H9 (cell line): ENCODE measurements around the gene ASIC4. TPM values are rescaled to one million over a fixed set of nuclear protein-coding genes. Genes with fewer than 3 reads are reported as not detected.

ENCODE experiments used
- DNase-seq: peaks from one replicate; pipeline ENCODE4 v3.0.0-alpha.2; 2017
- H2AFZ ChIP-seq: one replicate; pipeline ENCODE4 v1.6.1; 2013; ENCODE audit warnings: mild to moderate bottlenecking, low read length, control low read depth, moderate library complexity
- H2AK5ac ChIP-seq: 2 replicates; pipeline ENCODE4 v1.6.1; 2013; ENCODE audit warnings: low read length, control low read depth, mixed read lengths; ENCODE audit not compliant: insufficient read length
- H2BK120ac ChIP-seq: one replicate; pipeline ENCODE4 v1.6.1; 2013; ENCODE audit warnings: low read depth, mild to moderate bottlenecking, low read length, control low read depth, inconsistent platforms; ENCODE audit not compliant: poor library complexity, severe bottlenecking
- H2BK12ac ChIP-seq: 2 replicates; pipeline ENCODE4 v1.6.1; 2013; ENCODE audit warnings: low read length, control low read depth, mixed read lengths, low read depth; ENCODE audit not compliant: insufficient read length
- H2BK15ac ChIP-seq: 2 replicates; pipeline ENCODE4 v1.6.1; 2013; ENCODE audit warnings: low read depth, low read length, control low read depth
- H2BK20ac ChIP-seq: one replicate; pipeline ENCODE4 v1.6.1; 2013; ENCODE audit warnings: low read depth, mild to moderate bottlenecking, low read length, control low read depth, inconsistent platforms; ENCODE audit not compliant: poor library complexity, severe bottlenecking
- H2BK5ac ChIP-seq: 2 replicates; pipeline ENCODE4 v1.6.1; 2013; ENCODE audit warnings: low read length, control low read depth, mixed read lengths; ENCODE audit not compliant: insufficient read length
- H3K14ac ChIP-seq: 2 replicates; pipeline ENCODE4 v1.6.1; 2013; ENCODE audit warnings: low read length, control low read depth; ENCODE audit not compliant: insufficient read depth
- H3K18ac ChIP-seq: 2 replicates; pipeline ENCODE4 v1.6.1; 2013; ENCODE audit warnings: low read depth, mild to moderate bottlenecking, mixed read lengths, low read length, control low read depth; ENCODE audit not compliant: insufficient read length
- H3K23ac ChIP-seq: 2 replicates; pipeline ENCODE4 v1.6.1; 2013; ENCODE audit warnings: low read length, control low read depth, mixed read lengths, low read depth; ENCODE audit not compliant: insufficient read length
- H3K23me2 ChIP-seq: 2 replicates; pipeline ENCODE4 v1.6.1; 2013; ENCODE audit warnings: low read depth, mild to moderate bottlenecking, mixed read lengths, low read length, control low read depth; ENCODE audit not compliant: insufficient read length, poor library complexity, severe bottlenecking
- H3K27ac ChIP-seq: 2 replicates; pipeline ENCODE4 v1.5.1; 2013; ENCODE audit warnings: low read length, control low read depth, mixed read lengths, low read depth; ENCODE audit not compliant: insufficient read length
- H3K27me3 ChIP-seq: 2 replicates; pipeline ENCODE4 v1.6.1; 2013; ENCODE audit warnings: low read length, control low read depth, inconsistent platforms; ENCODE audit not compliant: insufficient read depth
- H3K4ac ChIP-seq: 2 replicates; pipeline ENCODE4 v1.6.1; 2013; ENCODE audit warnings: low read depth, mild to moderate bottlenecking, control low read depth, inconsistent platforms, low read length, moderate library complexity
- H3K4me1 ChIP-seq: 2 replicates; pipeline ENCODE4 v1.6.1; 2013; ENCODE audit warnings: low read length, control low read depth, inconsistent platforms; ENCODE audit not compliant: insufficient read depth
- H3K4me2 ChIP-seq: 2 replicates; pipeline ENCODE4 v1.6.1; 2013; ENCODE audit warnings: low read length, control low read depth, mixed read lengths; ENCODE audit not compliant: insufficient read length, insufficient read depth
- H3K56ac ChIP-seq: 2 replicates; pipeline ENCODE4 v1.6.1; 2013; ENCODE audit warnings: low read depth, mild to moderate bottlenecking, mixed read lengths, low read length, control low read depth; ENCODE audit not compliant: insufficient read length
- H3K79me1 ChIP-seq: 2 replicates; pipeline ENCODE4 v1.6.1; 2013; ENCODE audit warnings: low read depth, mild to moderate bottlenecking, moderate library complexity, low read length, control low read depth, inconsistent platforms; ENCODE audit not compliant: insufficient read depth, poor library complexity, severe bottlenecking
- H3K79me2 ChIP-seq: 2 replicates; pipeline ENCODE4 v1.6.1; 2013; ENCODE audit warnings: low read length, control low read depth, inconsistent platforms; ENCODE audit not compliant: insufficient read depth
- H3K9ac ChIP-seq: 2 replicates; pipeline ENCODE4 v1.6.1; 2013; ENCODE audit warnings: low read length, control low read depth, mixed read lengths; ENCODE audit not compliant: insufficient read length; ENCODE audit errors: extremely low read depth
- H3K9me3 ChIP-seq: one replicate; pipeline ENCODE4 v1.6.1; 2013; ENCODE audit warnings: low read depth, low read length, inconsistent platforms; ENCODE audit not compliant: control insufficient read depth
- H3T11ph ChIP-seq: one replicate; pipeline ENCODE4 v1.6.1; 2013; ENCODE audit warnings: mild to moderate bottlenecking, low read length, control low read depth, inconsistent platforms
- H4K20me1 ChIP-seq: one replicate; pipeline ENCODE4 v1.6.1; 2013; ENCODE audit not compliant: control insufficient read depth, insufficient read length, insufficient read depth
- H4K5ac ChIP-seq: 2 replicates; pipeline ENCODE4 v1.6.1; 2013; ENCODE audit warnings: low read depth, mild to moderate bottlenecking, mixed read lengths, low read length, control low read depth; ENCODE audit not compliant: insufficient read length
- H4K8ac ChIP-seq: replicated peaks from 2 replicates; pipeline ENCODE4 v1.6.1; 2013; ENCODE audit warnings: low read length, control low read depth, mixed read lengths, low read depth; ENCODE audit not compliant: insufficient read length
- H4K91ac ChIP-seq: 2 replicates; pipeline ENCODE4 v1.6.1; 2013; ENCODE audit warnings: low read depth, mild to moderate bottlenecking, moderate library complexity, mixed read lengths, low read length, control low read depth; ENCODE audit not compliant: insufficient read length
- H3K27ac Mint-ChIP-seq, 3 experiments: 2 replicates in 2 of 3; 3 replicates in 1 of 3; pipeline ENCODE4 v1.8.0; 2020 to 2021; ENCODE audit warnings: mixed read lengths in 3 of 3, mild to moderate bottlenecking in 1 of 3, moderate library complexity in 1 of 3
- H3K27me3 Mint-ChIP-seq: 2 replicates; pipeline ENCODE4 v1.8.0; 2021; ENCODE audit warnings: low read depth, mild to moderate bottlenecking, moderate library complexity, mixed read lengths
- H3K36me3 Mint-ChIP-seq, 3 experiments: 2 replicates in 2 of 3; 3 replicates in 1 of 3; pipeline ENCODE4 v1.8.0; 2020 to 2021; ENCODE audit warnings: low read depth in 3 of 3, mixed read lengths in 3 of 3; ENCODE audit not compliant: insufficient read depth in 1 of 3
- H3K4me1 Mint-ChIP-seq, 2 experiments: 2 replicates each; pipeline ENCODE4 v1.8.0; 2020; ENCODE audit warnings: mixed read lengths in 2 of 2
- H3K4me3 Mint-ChIP-seq, 2 experiments: 2 replicates in 1 of 2; 3 replicates in 1 of 2; pipeline ENCODE4 v1.8.0; 2020 to 2021; ENCODE audit warnings: mild to moderate bottlenecking in 2 of 2, mixed read lengths in 2 of 2, moderate library complexity in 1 of 2
- H3K9me3 Mint-ChIP-seq, 2 experiments: 2 replicates in 1 of 2; 3 replicates in 1 of 2; pipeline ENCODE4 v1.8.0; 2020; ENCODE audit warnings: mild to moderate bottlenecking in 2 of 2, mixed read lengths in 2 of 2, moderate library complexity in 1 of 2
- WGBS: extraction: QIAGEN DNeasy Blood & Tissue Kit; methylation state at CpG from one replicate; pipeline ENCODE4 v1.1.7; 2013; ENCODE audit warnings: missing lambda C conversion rate, low lambda C conversion rate, mixed read lengths; ENCODE audit not compliant: insufficient read length; ENCODE audit errors: extremely low coverage; 5-methylcytosine and 5-hydroxymethylcytosine counted together
- total RNA-seq: library from RNA; stranded (reverse); gene quantifications from 2 replicates; pipeline ENCODE4 v1.2.1, GENCODE V29; 2021
- TF ChIP-seq, protein P1 (sequence below): fragments of 200-600 bp; sonication (generic); conservative IDR thresholded peaks from 3 replicates; pipeline ENCODE4 v1.8.0; 2021; ENCODE audit warnings: antibody characterized with exemption, mild to moderate bottlenecking

Gene ASIC4
- total RNA-seq, 1 experiment from 2014 or later: 0.37 TPM

DNA sequence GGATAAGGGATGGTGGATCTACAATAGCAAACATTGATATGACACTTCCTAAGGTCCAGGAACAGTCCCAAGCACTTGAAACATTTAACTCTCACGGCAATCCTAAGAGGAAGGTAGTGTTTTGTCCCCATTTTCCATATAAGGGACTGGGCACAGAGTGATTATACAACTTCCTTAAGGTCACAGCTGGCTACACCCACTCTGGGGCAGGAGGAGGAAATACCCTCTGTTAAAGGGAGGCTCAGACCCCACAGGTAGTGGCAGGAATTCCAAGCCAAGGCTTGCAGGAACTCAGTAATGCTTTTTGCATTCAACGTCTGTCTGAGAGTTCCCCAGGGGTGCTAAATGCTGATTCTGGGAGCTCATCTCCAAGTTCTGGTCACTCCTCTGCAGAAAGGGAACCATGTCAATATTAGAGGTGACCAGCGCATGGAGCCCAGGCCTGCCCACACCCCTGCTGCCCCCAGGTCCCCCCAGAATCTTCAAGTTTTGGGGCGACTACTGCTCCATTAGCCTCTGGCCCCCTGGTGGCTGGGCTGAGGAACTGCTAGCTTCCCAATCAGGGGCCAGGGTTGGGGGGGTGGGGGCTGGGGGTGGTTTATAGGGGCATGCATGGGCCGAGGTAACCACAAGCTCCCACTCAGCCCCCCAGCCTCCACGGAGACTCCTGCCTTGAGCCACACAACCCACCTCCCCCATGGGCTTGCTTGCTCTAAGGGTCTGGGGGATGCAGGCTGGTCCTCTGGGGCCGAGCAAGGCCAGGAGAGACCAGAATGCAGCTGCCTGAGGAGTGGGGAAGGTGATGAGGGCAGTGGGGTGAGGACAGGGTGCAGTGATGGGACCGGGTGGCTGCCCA, 46.0 kb downstream of the ASIC4 start:
- no peak overlapping the region for H2BK15ac ChIP-seq
- H3K4ac ChIP-seq: no peak overlapping the region
- H3K27me3 ChIP-seq: no peaks in the 10 kb centered on the region
- H3K79me1 ChIP-seq: no peaks in the 10 kb centered on the region
- H3K9ac ChIP-seq: no peak overlapping the region
- H3K4me1 ChIP-seq: peaks cover 24% of the 10 kb centered on the region; the same call in 1 of the 2 replicates
- H3K9me3 ChIP-seq: no peaks in the 10 kb centered on the region
- no peak overlapping the region for H4K91ac ChIP-seq
- H2BK5ac ChIP-seq: no peak overlapping the region
- H4K20me1 ChIP-seq: no peaks in the 10 kb centered on the region
- Mint-ChIP-seq H3K36me3 (peaks cover 29 to 66% (median 53%) of the 10 kb centered on the region in 3 experiments), H3K27me3 (peaks cover 3% of the 10 kb centered on the region; the same call in 1 of the 2 replicates), H3K4me1 (peaks cover 48 to 49% of the 10 kb centered on the region in 2 experiments), H3K9me3 (no peaks in the 10 kb centered on the region; a peak in 1 of 5 replicates), H3K4me3 (peak overlapping the region in 1 of 2 experiments; percentile 47; a peak in 2 of 5 replicates), H3K27ac (peak overlapping the region; percentile 49 to 89 (median 86); a peak in 5 of 7 replicates)
- H2AK5ac ChIP-seq: no peak overlapping the region
- H2AFZ ChIP-seq: no peak overlapping the region
- no peak overlapping the region for H2BK12ac ChIP-seq
- H4K8ac ChIP-seq: no peak overlapping the region
- H2BK120ac ChIP-seq: no peak overlapping the region
- no peak overlapping the region for H3K27ac ChIP-seq
- H3K18ac ChIP-seq: peak overlapping the region; percentile 42
- no peak for DNase-seq
- H3T11ph ChIP-seq: no peak overlapping the region
- H3K56ac ChIP-seq: no peak overlapping the region
- no CpG with 5 or more reads among the region's 8 CpGs for WGBS
- H4K5ac ChIP-seq: no peak overlapping the region
- no peak overlapping the region for H3K23ac ChIP-seq
- no peak overlapping the region for H3K14ac ChIP-seq
- no peaks in the 10 kb centered on the region for H3K23me2 ChIP-seq
- H2BK20ac ChIP-seq: no peak overlapping the region
- H3K79me2 ChIP-seq: no peaks in the 10 kb centered on the region
- TF ChIP-seq, protein P1, sequence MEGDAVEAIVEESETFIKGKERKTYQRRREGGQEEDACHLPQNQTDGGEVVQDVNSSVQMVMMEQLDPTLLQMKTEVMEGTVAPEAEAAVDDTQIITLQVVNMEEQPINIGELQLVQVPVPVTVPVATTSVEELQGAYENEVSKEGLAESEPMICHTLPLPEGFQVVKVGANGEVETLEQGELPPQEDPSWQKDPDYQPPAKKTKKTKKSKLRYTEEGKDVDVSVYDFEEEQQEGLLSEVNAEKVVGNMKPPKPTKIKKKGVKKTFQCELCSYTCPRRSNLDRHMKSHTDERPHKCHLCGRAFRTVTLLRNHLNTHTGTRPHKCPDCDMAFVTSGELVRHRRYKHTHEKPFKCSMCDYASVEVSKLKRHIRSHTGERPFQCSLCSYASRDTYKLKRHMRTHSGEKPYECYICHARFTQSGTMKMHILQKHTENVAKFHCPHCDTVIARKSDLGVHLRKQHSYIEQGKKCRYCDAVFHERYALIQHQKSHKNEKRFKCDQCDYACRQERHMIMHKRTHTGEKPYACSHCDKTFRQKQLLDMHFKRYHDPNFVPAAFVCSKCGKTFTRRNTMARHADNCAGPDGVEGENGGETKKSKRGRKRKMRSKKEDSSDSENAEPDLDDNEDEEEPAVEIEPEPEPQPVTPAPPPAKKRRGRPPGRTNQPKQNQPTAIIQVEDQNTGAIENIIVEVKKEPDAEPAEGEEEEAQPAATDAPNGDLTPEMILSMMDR: peak; percentile 83
- H3K4me2 ChIP-seq: no peak overlapping the region
